OCI-LY7 (cell line): ENCODE results near the gene SHISA5. TPM values are rescaled to one million over a fixed set of nuclear protein-coding genes. Genes with fewer than 3 reads are reported as not detected.

Experiments
- BruUV-seq: library from RNA; stranded (reverse); fragments of 400-500 nt; replicated peaks from 2 replicates; lab custom pipeline; 2021; lab: Mats Ljungman, UMichigan
- CTCF ChIA-PET: fragments of 300-600 bp; sonication (Branson Sonifier 250); formaldehyde crosslinking; loops from one replicate; lab custom pipeline; 2022; ENCODE audit warnings: antibody characterized with exemption; ENCODE audit not compliant: unreplicated experiment; lab: Charles Lee
- POLR2A ChIA-PET: fragments of 300-600 bp; sonication (Branson Sonifier 250); formaldehyde crosslinking; loops from one replicate; lab custom pipeline; 2022; ENCODE audit warnings: antibody characterized with exemption; lab: Charles Lee
- DNase-seq: peaks from one replicate; pipeline ENCODE4 v3.0.0-alpha.2; 2015; ENCODE audit warnings: low spot score
- H2AFZ ChIP-seq: fragments of 200-600 bp; sonication (generic), shearing (Covaris generic); 2 replicates; pipeline ENCODE4 v1.6.1; 2014; ENCODE audit warnings: mild to moderate bottlenecking, antibody characterized with exemption, low read length, moderate library complexity
- H3K27ac ChIP-seq: fragments of 200-600 bp; sonication (generic); 2 replicates; pipeline ENCODE4 v1.5.1; 2014; ENCODE audit warnings: mixed run types, low read depth, mild to moderate bottlenecking, moderate library complexity, low read length, inconsistent platforms; ENCODE audit not compliant: poor library complexity, severe bottlenecking
- H3K36me3 ChIP-seq: fragments of 200-600 bp; sonication (generic); 2 replicates; pipeline ENCODE4 v1.6.1; 2014; ENCODE audit warnings: mild to moderate bottlenecking, antibody characterized with exemption, low read length, moderate library complexity, mixed read lengths; ENCODE audit not compliant: insufficient read depth
- H3K4me1 ChIP-seq: fragments of 200-600 bp; sonication (generic); 2 replicates; pipeline ENCODE4 v1.5.1; 2014; ENCODE audit warnings: mild to moderate bottlenecking, low read length; ENCODE audit not compliant: insufficient read depth, poor library complexity, severe bottlenecking
- H3K4me2 ChIP-seq: fragments of 200-600 bp; sonication (generic); 2 replicates; pipeline ENCODE4 v1.6.1; 2014; ENCODE audit warnings: mild to moderate bottlenecking, low read length
- H3K4me3 ChIP-seq: fragments of 200-600 bp; sonication (generic); 2 replicates; pipeline ENCODE4 v1.5.1; 2014; ENCODE audit warnings: mild to moderate bottlenecking, low read depth, low read length; ENCODE audit not compliant: poor library complexity, severe bottlenecking
- H3K79me2 ChIP-seq: fragments of 200-600 bp; sonication (generic); 2 replicates; pipeline ENCODE4 v1.6.1; 2016; ENCODE audit warnings: low read depth, mild to moderate bottlenecking, low read length, moderate library complexity, mixed read lengths; ENCODE audit not compliant: insufficient read depth
- H3K9me2 ChIP-seq: fragments of 200-600 bp; sonication (generic); 2 replicates; pipeline ENCODE4 v1.6.1; 2016; ENCODE audit warnings: mild to moderate bottlenecking, low read length, mixed read lengths; ENCODE audit not compliant: insufficient read depth
- H3K9me3 ChIP-seq: fragments of 200-600 bp; sonication (generic); 2 replicates; pipeline ENCODE4 v1.6.1; 2014; ENCODE audit warnings: mild to moderate bottlenecking, mixed run types, low read length, mixed read lengths
- H4K20me1 ChIP-seq: fragments of 200-600 bp; sonication (generic); 2 replicates; pipeline ENCODE4 v1.6.1; 2014; ENCODE audit warnings: mild to moderate bottlenecking, antibody characterized with exemption, low read length, moderate library complexity, mixed read lengths; ENCODE audit not compliant: insufficient read depth
- CTCF ChIP-seq: fragments of 200-600 bp; sonication (generic); conservative IDR thresholded peaks from 2 replicates; pipeline ENCODE4 v1.5.1; 2014; ENCODE audit warnings: mild to moderate bottlenecking, antibody characterized with exemption, low read length, moderate library complexity, mixed read lengths
- EZH2phosphoT487 ChIP-seq: fragments of 200-600 bp; sonication (generic); IDR thresholded peaks from 2 replicates; pipeline ENCODE4 v1.6.1; 2018; ENCODE audit warnings: low read depth, borderline replicate concordance, mild to moderate bottlenecking, mixed run types, antibody characterized with exemption, low read length, moderate library complexity, mixed read lengths
- intact Hi-C: fragments of 100-400 bp; cut with micrococcal nuclease; formaldehyde crosslinking; loops from one replicate; pipeline ENCODE4 v1.10.0; 2022; ENCODE audit not compliant: unreplicated experiment
- microRNA-seq: library from miRNA; unstranded; fragments of <30 nt; microRNA quantifications from one replicate; pipeline ENCODE4 v1.2.0, GENCODE V29; 2022; ENCODE audit warnings: borderline replicate concordance
- small RNA-seq: library from RNA; depleted of rRNA; stranded (forward); fragments of <200 nt; gene quantifications from one replicate; pipeline ENCODE3, GENCODE V24; 2014
- total RNA-seq, 2 experiments: library from RNA; depleted of rRNA in 1 of 2; stranded (reverse); fragments of >200 nt in 1 of 2; shearing (Covaris generic) in 1 of 2; gene quantifications; 2 replicates each; pipeline ENCODE4 v1.2.3, GENCODE V29; 2014 to 2022

SHISA5 gene
- total RNA-seq, 2 experiments from 2014 or later: 97.3 to 102 TPM

GRCh38 chr3:48418651-48419050, 85.3 kb downstream of the SHISA5 start:
- H4K20me1 ChIP-seq: no peaks in the 10 kb centered on the region
- CTCF ChIA-PET: no interaction called here
- no peaks in the 10 kb centered on the region for H3K79me2 ChIP-seq
- peaks cover under 1% of the 10 kb centered on the region for H3K4me1 ChIP-seq
- BruUV-seq: no TSS peak
- H3K9me2 ChIP-seq: no peaks in the 10 kb centered on the region
- no peaks in the 10 kb centered on the region for H3K36me3 ChIP-seq
- no peaks in the 10 kb centered on the region for H3K9me3 ChIP-seq
- TF ChIP-seq CTCF (no peak), EZH2phosphoT487 (no peak)
- no peak for DNase-seq
- no peak overlapping the region for H3K4me3 ChIP-seq
- H3K4me2 ChIP-seq: no peak overlapping the region
- POLR2A ChIA-PET: interaction anchor here (0.6 to 0.9 kb wide), 3 partner anchors 11 to 114 kb away, joined by 3 to 6 read pairs (median 3); no protein-coding TSS in a partner anchor
- intact Hi-C loops: no loop called here
- no peak overlapping the region for H2AFZ ChIP-seq
- no peak overlapping the region for H3K27ac ChIP-seq

GRCh38 chr3:48418140-48418539, 85.8 kb downstream of the SHISA5 start:
- POLR2A ChIA-PET: interaction anchor here (0.7 kb wide), 1 partner anchor 115 kb away, joined by 6 read pairs; no protein-coding TSS in a partner anchor
- CTCF ChIA-PET: no interaction called here

More at GRCh38 chr3:48418140-48418539, 85.8 kb downstream of the SHISA5 start:
- no peak overlapping the region for H2AFZ ChIP-seq
- no TSS peak for BruUV-seq
- H3K36me3 ChIP-seq: no peaks in the 10 kb centered on the region
- H3K27ac ChIP-seq: no peak overlapping the region
- intact Hi-C loops: no loop called here
- H4K20me1 ChIP-seq: no peaks in the 10 kb centered on the region
- no peak overlapping the region for H3K4me3 ChIP-seq
- no peak for TF ChIP-seq EZH2phosphoT487
- no peak for TF ChIP-seq CTCF
- H3K9me2 ChIP-seq: no peaks in the 10 kb centered on the region
- H3K9me3 ChIP-seq: no peaks in the 10 kb centered on the region
- no peak for DNase-seq
- H3K4me2 ChIP-seq: no peak overlapping the region
- H3K79me2 ChIP-seq: no peaks in the 10 kb centered on the region
- H3K4me1 ChIP-seq: peaks cover 6% of the 10 kb centered on the region

Small RNA genes within 50 kb of the gene (microRNA-seq; reads per million reads assigned to microRNA genes)
- gene MIR6823: not detected

Small RNA genes within 50 kb of the gene (small RNA-seq; reads per million reads assigned to genes)
- gene MIR6823: not detected

Other genes starting within 250 kb of the SHISA5 start
- 29.0 and 35.2 TPM in 2 replicates for gene NME6, start 202.8 kb downstream of the SHISA5 start, total RNA-seq (2014; rRNA removed; shearing (Covaris generic))
- 33.1 and 33.5 TPM in 2 replicates for gene NME6, start 202.8 kb downstream of the SHISA5 start, total RNA-seq (2022)
- gene SPINK8, start 170.5 kb downstream of the SHISA5 start, total RNA-seq (2014; rRNA removed; shearing (Covaris generic)): not detected in 2 replicates
- not detected in 2 replicates for gene SPINK8, start 170.5 kb downstream of the SHISA5 start, total RNA-seq (2022)
- gene FBXW12, start 132.0 kb downstream of the SHISA5 start, total RNA-seq (2014; rRNA removed; shearing (Covaris generic)): 0.28 and 0.50 TPM in 2 replicates
- 0.37 and 0.44 TPM in 2 replicates for gene FBXW12, start 132.0 kb downstream of the SHISA5 start, total RNA-seq (2022)
- 4.4 and 14.9 TPM in 2 replicates for gene PLXNB1, start 74.1 kb downstream of the SHISA5 start, total RNA-seq (2014; rRNA removed; shearing (Covaris generic))
- 6.4 and 7.7 TPM in 2 replicates for gene PLXNB1, start 74.1 kb downstream of the SHISA5 start, total RNA-seq (2022)
- gene CCDC51, start 64.1 kb downstream of the SHISA5 start, total RNA-seq (2014; rRNA removed; shearing (Covaris generic)): 22.0 and 23.0 TPM in 2 replicates
- gene CCDC51, start 64.1 kb downstream of the SHISA5 start, total RNA-seq (2022): 21.2 and 24.9 TPM in 2 replicates
- 313 and 486 TPM in 2 replicates for gene TMA7, start 63.9 kb downstream of the SHISA5 start, total RNA-seq (2014; rRNA removed; shearing (Covaris generic))
- gene TMA7, start 63.9 kb downstream of the SHISA5 start, total RNA-seq (2022): 226 and 250 TPM in 2 replicates
- 16.3 and 16.8 TPM in 2 replicates for gene ATRIP, start 57.4 kb downstream of the SHISA5 start, total RNA-seq (2014; rRNA removed; shearing (Covaris generic))
- gene ATRIP, start 57.4 kb downstream of the SHISA5 start, total RNA-seq (2022): 20.3 and 24.5 TPM in 2 replicates
- gene PFKFB4, start 52.6 kb upstream of the SHISA5 start, total RNA-seq (2014; rRNA removed; shearing (Covaris generic)): 3.8 and 5.0 TPM in 2 replicates
- 10.8 and 29.0 TPM in 2 replicates for gene PFKFB4, start 52.6 kb upstream of the SHISA5 start, total RNA-seq (2022)
- gene UCN2, start 59.6 kb upstream of the SHISA5 start, total RNA-seq (2014; rRNA removed; shearing (Covaris generic)): 0.16 TPM in 1 of 2 replicates, not detected in the other
- gene UCN2, start 59.6 kb upstream of the SHISA5 start, total RNA-seq (2022): not detected in 2 replicates
- gene COL7A1, start 91.2 kb upstream of the SHISA5 start, total RNA-seq (2014; rRNA removed; shearing (Covaris generic)): 4.1 and 7.9 TPM in 2 replicates
- 7.0 and 10.8 TPM in 2 replicates for gene COL7A1, start 91.2 kb upstream of the SHISA5 start, total RNA-seq (2022)
- gene UQCRC1, start 105.5 kb upstream of the SHISA5 start, total RNA-seq (2014; rRNA removed; shearing (Covaris generic)): 125 and 168 TPM in 2 replicates
- 159 and 194 TPM in 2 replicates for gene UQCRC1, start 105.5 kb upstream of the SHISA5 start, total RNA-seq (2022)
- gene TMEM89, start 117.6 kb upstream of the SHISA5 start, total RNA-seq (2014; rRNA removed; shearing (Covaris generic)): not detected in 2 replicates
- gene TMEM89, start 117.6 kb upstream of the SHISA5 start, total RNA-seq (2022): 1.6 TPM in 1 of 2 replicates, not detected in the other
- 28.4 and 42.1 TPM in 2 replicates for gene SLC26A6, start 131.3 kb upstream of the SHISA5 start, total RNA-seq (2014; rRNA removed; shearing (Covaris generic))
- 37.2 and 47.3 TPM in 2 replicates for gene SLC26A6, start 131.3 kb upstream of the SHISA5 start, total RNA-seq (2022)
- 2.3 and 3.0 TPM in 2 replicates for gene CELSR3, start 158.7 kb upstream of the SHISA5 start, total RNA-seq (2014; rRNA removed; shearing (Covaris generic))
- 8.4 and 9.1 TPM in 2 replicates for gene CELSR3, start 158.7 kb upstream of the SHISA5 start, total RNA-seq (2022)
- gene NCKIPSD, start 181.7 kb upstream of the SHISA5 start, total RNA-seq (2014; rRNA removed; shearing (Covaris generic)): 34.8 and 42.1 TPM in 2 replicates
- gene NCKIPSD, start 181.7 kb upstream of the SHISA5 start, total RNA-seq (2022): 33.9 and 39.9 TPM in 2 replicates
- 63.4 and 77.0 TPM in 2 replicates for gene IP6K2, start 213.0 kb upstream of the SHISA5 start, total RNA-seq (2014; rRNA removed; shearing (Covaris generic))
- 92.7 and 96.9 TPM in 2 replicates for gene IP6K2, start 213.0 kb upstream of the SHISA5 start, total RNA-seq (2022)